GM12878 (cell line): Measurements from ENCODE around the gene CLSTN2.
A peak's percentile ranks its signal among the peaks of the same experiment; 100 is the strongest.

Source experiments
- ATF2 ChIP-seq: IDR thresholded peaks from 2 replicates; pipeline ENCODE4 v1.6.1; 2012; ENCODE audit warnings: low read length, inconsistent platforms
- CTCF ChIP-seq, 3 experiments: IDR thresholded peaks in 2 of 3; conservative IDR thresholded peaks in 1 of 3; 2 replicates each; pipeline ENCODE4 v1.5.1; 2011; ENCODE audit warnings: low read depth in 3 of 3, low read length in 3 of 3, mild to moderate bottlenecking in 3 of 3, control low read depth in 2 of 3, moderate library complexity in 2 of 3, inconsistent platforms in 1 of 3, mixed read lengths in 1 of 3; ENCODE audit not compliant: control insufficient read depth in 2 of 3, insufficient read depth in 1 of 3; ENCODE audit errors: extremely low read depth in 1 of 3
- EP300 ChIP-seq, 2 experiments: fragments of 150-350 bp in 1 of 2; IDR thresholded peaks; 2 replicates each; pipeline ENCODE4 v1.6.1; 2011 to 2012; ENCODE audit warnings: low read depth in 2 of 2, low read length in 2 of 2, borderline replicate concordance in 1 of 2, improper control_type of control experiment in 1 of 2, inconsistent platforms in 1 of 2; ENCODE audit not compliant: control insufficient read depth in 1 of 2
- EZH2 ChIP-seq: IDR thresholded peaks from 2 replicates; pipeline ENCODE4 v1.6.1; 2012; ENCODE audit warnings: low read depth, mild to moderate bottlenecking, control low read depth, inconsistent platforms, low read length, borderline replicate concordance; ENCODE audit not compliant: control insufficient read depth
- JUND ChIP-seq: IDR thresholded peaks from 2 replicates; pipeline ENCODE4 v1.6.1; 2012; ENCODE audit warnings: low read depth, mild to moderate bottlenecking, low read length, improper control_type of control experiment, moderate library complexity
- MXI1 ChIP-seq: fragments of 150-350 bp; IDR thresholded peaks from 2 replicates; pipeline ENCODE4 v1.6.1; 2011; ENCODE audit warnings: low read depth, mild to moderate bottlenecking, inconsistent platforms, low read length, improper control_type of control experiment
- NFIC ChIP-seq: IDR thresholded peaks from 2 replicates; pipeline ENCODE4 v1.6.1; 2012; ENCODE audit warnings: low read depth, mild to moderate bottlenecking, inconsistent platforms, low read length, moderate library complexity
- POLR2AphosphoS2 ChIP-seq: IDR thresholded peaks from 2 replicates; pipeline ENCODE4 v1.6.1; 2011; ENCODE audit warnings: low read depth, mild to moderate bottlenecking, low read length, improper control_type of control experiment, moderate library complexity
- RFX5 ChIP-seq: IDR thresholded peaks from 2 replicates; pipeline ENCODE4 v1.6.1; 2011; ENCODE audit warnings: low read depth, low read length, improper control_type of control experiment
- TCF12 ChIP-seq: IDR thresholded peaks from 2 replicates; pipeline ENCODE4 v1.6.1; 2011; ENCODE audit warnings: low read depth, mild to moderate bottlenecking, low read length
- YY1 ChIP-seq: IDR thresholded peaks from 2 replicates; pipeline ENCODE4 v1.6.1; 2011; ENCODE audit warnings: low read depth, mild to moderate bottlenecking, low read length

- peak; percentile 75; the same call in 1 of the 2 replicates for TF ChIP-seq ATF2
- TF ChIP-seq RFX5, result no peak
- no peak for TF ChIP-seq POLR2AphosphoS2
- no peak for TF ChIP-seq MXI1
- TF ChIP-seq EP300 (IDR thresholded peaks at IDR 0.05; ENCODE audit: borderline replicate concordance in 1 of 2, control insufficient read depth in 1 of 2, low read depth in 2 of 2, low read length in 2 of 2), result no peak
- TF ChIP-seq CTCF (IDR thresholded peaks at IDR 0.05 in 2 of 3, conservative IDR thresholded peaks at IDR 0.05 in 1 of 3; ENCODE audit: control insufficient read depth in 2 of 3, extremely low read depth in 1 of 3, insufficient read depth in 1 of 3, low read depth in 3 of 3, low read length in 3 of 3), result no peak
- TF ChIP-seq JUND, result no peak
- TF ChIP-seq NFIC, result peak; percentile 33; the same call in 1 of the 2 replicates
- no peak for TF ChIP-seq EZH2
- TF ChIP-seq YY1, result no peak
- TF ChIP-seq TCF12, result peak; percentile 76
Measured at GRCh38 chr3:140170612-140171011, 235.6 kb downstream of the CLSTN2 start.
